ENCODE data around the gene SRRM1. TPM values are rescaled to one million over a fixed set of nuclear protein-coding genes. Genes with fewer than 3 reads are reported as not detected.

Gene SRRM1
- total RNA-seq, 1 experiment from 2014 or later: 124 TPM

DNA sequence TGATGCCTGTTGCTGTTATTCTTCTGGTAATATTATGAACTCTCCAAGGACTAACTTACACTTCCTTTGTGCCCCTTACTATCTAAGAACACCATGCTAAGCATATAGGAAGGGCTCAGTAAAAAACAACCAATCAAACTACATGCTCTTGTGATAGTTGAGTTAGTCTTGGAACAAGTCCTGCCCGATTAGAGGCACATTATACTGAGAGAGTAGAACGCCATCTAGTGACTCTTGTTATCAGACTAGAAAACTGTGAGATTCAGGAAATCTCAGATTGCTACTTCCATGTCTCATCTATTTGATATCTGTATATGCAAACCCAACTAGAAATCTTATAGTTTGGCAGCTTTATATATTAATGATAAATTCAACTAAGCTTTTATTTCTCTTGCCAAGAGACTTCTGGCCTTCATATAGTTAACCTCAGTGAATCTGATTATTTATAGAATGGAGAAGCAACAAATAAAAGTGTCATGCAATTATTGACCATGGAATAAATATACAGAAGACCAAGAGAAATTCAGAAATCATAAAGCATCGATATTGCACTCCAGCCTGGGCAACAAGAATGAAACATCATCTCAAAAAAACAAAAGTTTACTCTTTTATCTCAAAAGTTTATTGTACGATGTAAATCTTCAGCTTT lies 7.8 kb upstream of the SRRM1 start:
- CTCF ChIA-PET: interaction anchor here (0.7 kb wide), 1 partner anchor 243 kb away, joined by 5 read pairs; no protein-coding TSS in a partner anchor
- POLR2A ChIA-PET (ENCODE audit: unreplicated experiment): no interaction called here
- Histone ChIP-seq H3K4me2 (no peak overlapping the region), H3K4me1 (replicated peaks; ENCODE audit: insufficient read depth) (no peaks in the 10 kb centered on the region), H3K79me2 (ENCODE audit: low read depth) (no peaks in the 10 kb centered on the region), H3F3A (ENCODE audit: insufficient read depth, low read depth) (no peaks in the 10 kb centered on the region), H3K4me3 (no peak overlapping the region), H4K20me1 (ENCODE audit: insufficient read depth) (no peaks in the 10 kb centered on the region), H2AFZ (no peak overlapping the region), H3K9me3 (ENCODE audit: insufficient read depth, low read depth) (no peaks in the 10 kb centered on the region), H3K27me3 (ENCODE audit: insufficient read depth, low read depth) (no peaks in the 10 kb centered on the region), H3K27ac (no peak overlapping the region), H3K9me2 (ENCODE audit: insufficient read depth) (no peaks in the 10 kb centered on the region), H3K36me3 (ENCODE audit: low read depth) (no peaks in the 10 kb centered on the region)
- DNase-seq: peak in 1 of 2 experiments; percentile 46
- peak; percentile 69 for TF ChIP-seq CTCF (conservative IDR thresholded peaks at IDR 0.05)
- no peak for TF ChIP-seq EZH2 (IDR thresholded peaks at IDR 0.05; ENCODE audit: low read depth)
- BruUV-seq (replicated peaks): no TSS peak
- intact Hi-C loops (cut with micrococcal nuclease; ENCODE audit: unreplicated experiment): loop anchor here (1.0 to 2.0 kb wide), 5 partner anchors 41 to 436 kb away; no protein-coding TSS in a partner anchor

DNA sequence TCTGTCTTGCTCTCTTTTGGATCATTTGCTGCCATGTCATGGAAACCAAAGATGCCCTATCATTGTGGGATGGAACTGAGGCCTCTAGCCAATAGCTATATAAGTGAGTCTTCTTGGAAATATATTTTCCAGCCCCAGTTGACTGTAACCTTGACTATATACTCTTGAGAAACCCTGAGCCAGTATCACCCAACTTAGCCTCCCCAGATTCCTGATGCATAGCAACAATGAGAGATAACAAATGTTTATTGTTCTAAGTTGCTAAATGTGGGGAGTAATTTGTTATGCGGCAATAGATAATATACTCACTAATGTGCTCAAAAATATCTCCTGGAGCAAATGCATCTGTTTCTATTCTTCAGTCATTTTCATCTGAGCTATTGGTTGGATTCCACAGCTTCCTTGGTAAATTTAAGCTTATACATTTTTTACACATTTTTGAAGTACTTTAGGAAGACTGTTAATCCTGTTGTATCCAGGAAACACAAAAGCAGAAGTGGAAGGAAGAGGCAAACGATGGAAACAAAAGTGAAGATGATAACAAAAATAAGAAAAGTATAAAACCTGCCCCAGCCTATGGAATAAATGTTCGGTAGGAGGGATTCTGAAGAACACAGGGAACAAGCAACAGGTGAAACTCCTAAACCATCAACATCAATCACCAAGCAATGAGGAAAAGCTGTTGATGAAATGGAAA lies 6.3 kb upstream of the SRRM1 start:
- Histone ChIP-seq H3K4me1 (replicated peaks; ENCODE audit: insufficient read depth) (no peaks in the 10 kb centered on the region), H3K9me3 (ENCODE audit: insufficient read depth, low read depth) (no peaks in the 10 kb centered on the region), H4K20me1 (ENCODE audit: insufficient read depth) (no peaks in the 10 kb centered on the region), H3K4me2 (no peak overlapping the region), H3K4me3 (no peak overlapping the region), H3K9me2 (ENCODE audit: insufficient read depth) (no peaks in the 10 kb centered on the region), H3K27ac (no peak overlapping the region), H3K79me2 (ENCODE audit: low read depth) (peaks cover 6% of the 10 kb centered on the region; the same call in 1 of the 2 replicates), H3K36me3 (ENCODE audit: low read depth) (no peaks in the 10 kb centered on the region), H3K27me3 (ENCODE audit: insufficient read depth, low read depth) (no peaks in the 10 kb centered on the region), H2AFZ (no peak overlapping the region), H3F3A (ENCODE audit: insufficient read depth, low read depth) (no peaks in the 10 kb centered on the region)
- TF ChIP-seq CTCF (conservative IDR thresholded peaks at IDR 0.05) (no peak), EZH2 (IDR thresholded peaks at IDR 0.05; ENCODE audit: low read depth) (no peak)
- DNase-seq: no peak
- intact Hi-C loops (cut with micrococcal nuclease; ENCODE audit: unreplicated experiment): no loop called here
- ChIA-PET CTCF (interaction anchor here (0.5 to 1.0 kb wide), 2 partner anchors 96 to 509 kb away, joined by 3 read pairs; no protein-coding TSS in a partner anchor), POLR2A (ENCODE audit: unreplicated experiment) (no interaction called here)
- no TSS peak for BruUV-seq (replicated peaks)

GRCh38 chr1:24639094-24639493 lies 4.0 kb upstream of the SRRM1 start:
- Histone ChIP-seq H3K9me2 (ENCODE audit: insufficient read depth) (no peaks in the 10 kb centered on the region), H3K4me1 (replicated peaks; ENCODE audit: insufficient read depth) (no peaks in the 10 kb centered on the region), H3F3A (ENCODE audit: insufficient read depth, low read depth) (peaks cover 8% of the 10 kb centered on the region; the same call in 1 of the 2 replicates), H2AFZ (no peak overlapping the region), H3K27ac (no peak overlapping the region), H4K20me1 (ENCODE audit: insufficient read depth) (peaks cover 2% of the 10 kb centered on the region; the same call in 1 of the 2 replicates), H3K79me2 (ENCODE audit: low read depth) (peaks cover 18% of the 10 kb centered on the region), H3K4me3 (no peak overlapping the region), H3K9me3 (ENCODE audit: insufficient read depth, low read depth) (no peaks in the 10 kb centered on the region), H3K36me3 (ENCODE audit: low read depth) (no peaks in the 10 kb centered on the region; the same call in 1 of the 2 replicates), H3K27me3 (ENCODE audit: insufficient read depth, low read depth) (no peaks in the 10 kb centered on the region), H3K4me2 (no peak overlapping the region)
- POLR2A ChIA-PET (ENCODE audit: unreplicated experiment): no interaction called here
- no TSS peak for BruUV-seq (replicated peaks)
- intact Hi-C loops (cut with micrococcal nuclease; ENCODE audit: unreplicated experiment): no loop called here
- TF ChIP-seq EZH2 (IDR thresholded peaks at IDR 0.05; ENCODE audit: low read depth) (no peak), CTCF (conservative IDR thresholded peaks at IDR 0.05) (no peak)
- CTCF ChIA-PET: no interaction called here
- DNase-seq: no peak
